Liver (tissue), 3 donors: Measurements from ENCODE around the gene CSMD2.

Source experiments
- EGR1 ChIP-seq, 2 donors: IDR thresholded peaks; 2 replicates each; pipeline ENCODE4 v1.6.1; 2016 to 2018; ENCODE audit warnings: antibody characterized with exemption in 2 of 2, low read depth in 2 of 2
- GABPA ChIP-seq, 2 donors: IDR thresholded peaks in 1 of 2; conservative IDR thresholded peaks in 1 of 2; 2 replicates each; pipeline ENCODE4 v1.6.1; 2016; ENCODE audit warnings: antibody characterized with exemption in 2 of 2, mild to moderate bottlenecking in 1 of 2, moderate library complexity in 1 of 2
- JUND ChIP-seq, 2 donors: IDR thresholded peaks; 2 replicates each; pipeline ENCODE4 v1.6.1; 2016; ENCODE audit warnings: antibody characterized with exemption in 2 of 2
- NR2F2 ChIP-seq: IDR thresholded peaks from 2 replicates; pipeline ENCODE4 v1.6.1; 2016; ENCODE audit warnings: antibody characterized with exemption
- RAD21 ChIP-seq, 2 donors: IDR thresholded peaks; 2 replicates each; pipeline ENCODE4 v1.6.1; 2016; ENCODE audit warnings: antibody characterized with exemption in 2 of 2, mild to moderate bottlenecking in 2 of 2
- TF ChIP-seq, protein P1 (sequence below): fragments of 150-350 bp; IDR thresholded peaks from 2 replicates; pipeline ENCODE4 v1.5.1; 2017; ENCODE audit warnings: improper control_type of control experiment, low read depth, low read length; ENCODE audit not compliant: missing input control
- TF ChIP-seq, protein P2 (sequence below): IDR thresholded peaks from 2 replicates; pipeline ENCODE4 v1.6.1; 2016; ENCODE audit warnings: antibody characterized with exemption
- TF ChIP-seq, protein P3 (sequence below): IDR thresholded peaks from 2 replicates; pipeline ENCODE4 v1.6.1; 2016; ENCODE audit warnings: antibody characterized with exemption, mild to moderate bottlenecking
- TF ChIP-seq, protein P4 (sequence below): IDR thresholded peaks from 2 replicates; pipeline ENCODE4 v1.6.1; 2016; ENCODE audit warnings: antibody characterized with exemption
- TF ChIP-seq, protein P5 (sequence below): IDR thresholded peaks from 2 replicates; pipeline ENCODE4 v1.6.1; 2016; ENCODE audit warnings: antibody characterized with exemption
- donor health status: healthy.
- donor health status: healthy.

DNA sequence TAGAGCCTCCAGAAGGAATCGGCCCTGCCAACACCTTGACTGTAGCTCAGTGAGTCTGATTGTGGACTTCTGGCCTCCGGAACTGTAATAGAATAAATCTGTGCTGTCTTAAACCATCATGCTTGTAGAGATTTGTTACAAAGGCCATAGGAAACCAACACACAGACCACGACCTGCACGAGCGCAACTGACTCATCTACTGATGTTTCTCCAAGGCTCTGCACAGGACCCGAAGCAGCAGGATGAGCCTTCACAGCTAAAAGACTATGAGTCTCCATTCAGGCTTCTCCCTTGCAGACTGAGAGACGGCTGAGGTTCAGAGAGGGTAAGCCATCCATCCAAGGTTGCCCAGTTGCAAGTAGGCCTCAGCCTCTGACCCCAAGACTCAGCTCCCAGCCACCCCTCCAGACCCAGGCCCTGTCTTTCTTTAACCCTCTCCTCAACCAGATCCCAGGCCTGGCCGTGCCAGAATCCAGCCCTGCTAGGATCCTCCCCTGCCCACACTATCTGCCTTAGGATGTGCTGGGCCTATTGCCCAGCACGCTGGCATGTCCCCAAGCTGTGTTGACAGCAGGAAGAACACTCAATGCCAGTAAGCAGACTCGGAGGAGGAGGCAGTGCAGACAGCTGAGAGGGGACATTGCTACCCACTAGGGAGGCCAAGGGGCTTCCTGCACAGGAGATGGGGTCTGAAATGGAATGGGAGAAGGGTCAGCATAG is 192.2 kb downstream of the CSMD2 start:
- TF ChIP-seq, protein P1, sequence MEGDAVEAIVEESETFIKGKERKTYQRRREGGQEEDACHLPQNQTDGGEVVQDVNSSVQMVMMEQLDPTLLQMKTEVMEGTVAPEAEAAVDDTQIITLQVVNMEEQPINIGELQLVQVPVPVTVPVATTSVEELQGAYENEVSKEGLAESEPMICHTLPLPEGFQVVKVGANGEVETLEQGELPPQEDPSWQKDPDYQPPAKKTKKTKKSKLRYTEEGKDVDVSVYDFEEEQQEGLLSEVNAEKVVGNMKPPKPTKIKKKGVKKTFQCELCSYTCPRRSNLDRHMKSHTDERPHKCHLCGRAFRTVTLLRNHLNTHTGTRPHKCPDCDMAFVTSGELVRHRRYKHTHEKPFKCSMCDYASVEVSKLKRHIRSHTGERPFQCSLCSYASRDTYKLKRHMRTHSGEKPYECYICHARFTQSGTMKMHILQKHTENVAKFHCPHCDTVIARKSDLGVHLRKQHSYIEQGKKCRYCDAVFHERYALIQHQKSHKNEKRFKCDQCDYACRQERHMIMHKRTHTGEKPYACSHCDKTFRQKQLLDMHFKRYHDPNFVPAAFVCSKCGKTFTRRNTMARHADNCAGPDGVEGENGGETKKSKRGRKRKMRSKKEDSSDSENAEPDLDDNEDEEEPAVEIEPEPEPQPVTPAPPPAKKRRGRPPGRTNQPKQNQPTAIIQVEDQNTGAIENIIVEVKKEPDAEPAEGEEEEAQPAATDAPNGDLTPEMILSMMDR = no peak
- TF ChIP-seq EGR1 (IDR thresholded peaks at IDR 0.05; ENCODE audit: low read depth in 2 of 2) (no peak), NR2F2 (no peak), GABPA (IDR thresholded peaks at IDR 0.05 in 1 of 2, conservative IDR thresholded peaks at IDR 0.05 in 1 of 2) (no peak), JUND (IDR thresholded peaks at IDR 0.05) (no peak), RAD21 (IDR thresholded peaks at IDR 0.05) (no peak)
- TF ChIP-seq, protein P2, sequence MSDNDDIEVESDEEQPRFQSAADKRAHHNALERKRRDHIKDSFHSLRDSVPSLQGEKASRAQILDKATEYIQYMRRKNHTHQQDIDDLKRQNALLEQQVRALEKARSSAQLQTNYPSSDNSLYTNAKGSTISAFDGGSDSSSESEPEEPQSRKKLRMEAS = no peak
- TF ChIP-seq, protein P3, sequence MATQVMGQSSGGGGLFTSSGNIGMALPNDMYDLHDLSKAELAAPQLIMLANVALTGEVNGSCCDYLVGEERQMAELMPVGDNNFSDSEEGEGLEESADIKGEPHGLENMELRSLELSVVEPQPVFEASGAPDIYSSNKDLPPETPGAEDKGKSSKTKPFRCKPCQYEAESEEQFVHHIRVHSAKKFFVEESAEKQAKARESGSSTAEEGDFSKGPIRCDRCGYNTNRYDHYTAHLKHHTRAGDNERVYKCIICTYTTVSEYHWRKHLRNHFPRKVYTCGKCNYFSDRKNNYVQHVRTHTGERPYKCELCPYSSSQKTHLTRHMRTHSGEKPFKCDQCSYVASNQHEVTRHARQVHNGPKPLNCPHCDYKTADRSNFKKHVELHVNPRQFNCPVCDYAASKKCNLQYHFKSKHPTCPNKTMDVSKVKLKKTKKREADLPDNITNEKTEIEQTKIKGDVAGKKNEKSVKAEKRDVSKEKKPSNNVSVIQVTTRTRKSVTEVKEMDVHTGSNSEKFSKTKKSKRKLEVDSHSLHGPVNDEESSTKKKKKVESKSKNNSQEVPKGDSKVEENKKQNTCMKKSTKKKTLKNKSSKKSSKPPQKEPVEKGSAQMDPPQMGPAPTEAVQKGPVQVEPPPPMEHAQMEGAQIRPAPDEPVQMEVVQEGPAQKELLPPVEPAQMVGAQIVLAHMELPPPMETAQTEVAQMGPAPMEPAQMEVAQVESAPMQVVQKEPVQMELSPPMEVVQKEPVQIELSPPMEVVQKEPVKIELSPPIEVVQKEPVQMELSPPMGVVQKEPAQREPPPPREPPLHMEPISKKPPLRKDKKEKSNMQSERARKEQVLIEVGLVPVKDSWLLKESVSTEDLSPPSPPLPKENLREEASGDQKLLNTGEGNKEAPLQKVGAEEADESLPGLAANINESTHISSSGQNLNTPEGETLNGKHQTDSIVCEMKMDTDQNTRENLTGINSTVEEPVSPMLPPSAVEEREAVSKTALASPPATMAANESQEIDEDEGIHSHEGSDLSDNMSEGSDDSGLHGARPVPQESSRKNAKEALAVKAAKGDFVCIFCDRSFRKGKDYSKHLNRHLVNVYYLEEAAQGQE = no peak
- TF ChIP-seq, protein P4, sequence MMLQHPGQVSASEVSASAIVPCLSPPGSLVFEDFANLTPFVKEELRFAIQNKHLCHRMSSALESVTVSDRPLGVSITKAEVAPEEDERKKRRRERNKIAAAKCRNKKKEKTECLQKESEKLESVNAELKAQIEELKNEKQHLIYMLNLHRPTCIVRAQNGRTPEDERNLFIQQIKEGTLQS = no peak
- TF ChIP-seq, protein P5, sequence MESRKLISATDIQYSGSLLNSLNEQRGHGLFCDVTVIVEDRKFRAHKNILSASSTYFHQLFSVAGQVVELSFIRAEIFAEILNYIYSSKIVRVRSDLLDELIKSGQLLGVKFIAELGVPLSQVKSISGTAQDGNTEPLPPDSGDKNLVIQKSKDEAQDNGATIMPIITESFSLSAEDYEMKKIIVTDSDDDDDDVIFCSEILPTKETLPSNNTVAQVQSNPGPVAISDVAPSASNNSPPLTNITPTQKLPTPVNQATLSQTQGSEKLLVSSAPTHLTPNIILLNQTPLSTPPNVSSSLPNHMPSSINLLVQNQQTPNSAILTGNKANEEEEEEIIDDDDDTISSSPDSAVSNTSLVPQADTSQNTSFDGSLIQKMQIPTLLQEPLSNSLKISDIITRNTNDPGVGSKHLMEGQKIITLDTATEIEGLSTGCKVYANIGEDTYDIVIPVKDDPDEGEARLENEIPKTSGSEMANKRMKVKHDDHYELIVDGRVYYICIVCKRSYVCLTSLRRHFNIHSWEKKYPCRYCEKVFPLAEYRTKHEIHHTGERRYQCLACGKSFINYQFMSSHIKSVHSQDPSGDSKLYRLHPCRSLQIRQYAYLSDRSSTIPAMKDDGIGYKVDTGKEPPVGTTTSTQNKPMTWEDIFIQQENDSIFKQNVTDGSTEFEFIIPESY = no peak
